Naive thymus-derived CD4-positive, alpha-beta T cell (primary cell): Measurements from ENCODE around the gene KPNA4. TPM values are rescaled to one million over a fixed set of nuclear protein-coding genes. Genes with fewer than 3 reads are reported as not detected.
"Not testable (repeated sequence)": the region's sequence is repeated elsewhere in the genome, so short reads cannot be mapped to it uniquely, and the experiment has no call there.

Experiments
- ATAC-seq: fragments of 150-1000 bp; cut with Tn5 transposase; 2 replicates; pipeline ENCODE4 v1.10.0; 2021; ENCODE audit warnings: mild to moderate bottlenecking, moderate library complexity
- CTCF ChIA-PET: fragments of 350-600 bp; sonication (Branson Sonifier 250); formaldehyde crosslinking; loops from one replicate; lab custom pipeline; 2021; ENCODE audit warnings: antibody characterized with exemption; lab: Charles Lee
- POLR2A ChIA-PET: fragments of 350-600 bp; sonication (Branson Sonifier 250); formaldehyde crosslinking; loops from one replicate; lab custom pipeline; 2021; ENCODE audit warnings: antibody characterized with exemption, inconsistent platforms; lab: Charles Lee
- DNase-seq, 9 donors: peaks; one replicate each; pipeline versions ENCODE4 v3.0.0 to v3.0.0-alpha.2; 2020 to 2022; ENCODE audit warnings: mixed read lengths in 1 of 9
- H3K27ac ChIP-seq: one replicate; pipeline ENCODE4 v1.7.0; 2013; ENCODE audit warnings: mild to moderate bottlenecking, low read depth, low read length, moderate library complexity
- H3K27me3 ChIP-seq, 2 donors: one replicate each; pipeline ENCODE4 v1.7.0; 2013; ENCODE audit warnings: low read length in 2 of 2, mild to moderate bottlenecking in 2 of 2, moderate library complexity in 2 of 2; ENCODE audit not compliant: control insufficient read depth in 2 of 2, insufficient read depth in 2 of 2
- H3K36me3 ChIP-seq, 3 experiments: 1 replicate in 2 of 3; 2 replicates in 1 of 3; pipeline ENCODE4 v1.7.0; 2013; ENCODE audit warnings: low read length in 3 of 3, mild to moderate bottlenecking in 3 of 3, moderate library complexity in 1 of 3; ENCODE audit not compliant: insufficient read depth in 3 of 3, control insufficient read depth in 2 of 3
- H3K4me1 ChIP-seq, 2 donors: one replicate each; pipeline ENCODE4 v1.7.0; 2013; ENCODE audit warnings: low read length in 2 of 2, mild to moderate bottlenecking in 2 of 2, moderate library complexity in 1 of 2; ENCODE audit not compliant: control insufficient read depth in 2 of 2, insufficient read depth in 2 of 2
- H3K4me3 ChIP-seq: 2 replicates; pipeline ENCODE4 v1.7.0; 2013; ENCODE audit warnings: mild to moderate bottlenecking, low read length
- H3K9me3 ChIP-seq, 3 experiments: 1 replicate in 2 of 3; 2 replicates in 1 of 3; pipeline ENCODE4 v1.7.0; 2013; ENCODE audit warnings: low read length in 3 of 3; ENCODE audit not compliant: control insufficient read depth in 2 of 3
- H3K27ac Mint-ChIP-seq, 9 donors: one replicate each; pipeline ENCODE4 v1.8.0; 2020 to 2022; ENCODE audit warnings: mixed read lengths in 9 of 9, mild to moderate bottlenecking in 8 of 9, moderate library complexity in 5 of 9, inconsistent platforms in 2 of 9
- H3K27me3 Mint-ChIP-seq, 5 donors: one replicate each; pipeline ENCODE4 v1.8.0; 2021 to 2022; ENCODE audit warnings: mixed read lengths in 5 of 5, mild to moderate bottlenecking in 1 of 5
- H3K36me3 Mint-ChIP-seq, 5 donors: one replicate each; pipeline ENCODE4 v1.8.0; 2020 to 2022; ENCODE audit warnings: mixed read lengths in 5 of 5, mild to moderate bottlenecking in 3 of 5, inconsistent platforms in 1 of 5
- H3K4me1 Mint-ChIP-seq, 7 donors: one replicate each; pipeline ENCODE4 v1.8.0; 2020 to 2022; ENCODE audit warnings: mixed read lengths in 7 of 7, mild to moderate bottlenecking in 3 of 7, inconsistent platforms in 1 of 7
- H3K4me3 Mint-ChIP-seq, 10 donors: one replicate each; pipeline ENCODE4 v1.8.0; 2020 to 2022; ENCODE audit warnings: mild to moderate bottlenecking in 10 of 10, mixed read lengths in 10 of 10, moderate library complexity in 6 of 10, inconsistent platforms in 2 of 10
- H3K9me3 Mint-ChIP-seq, 11 donors: one replicate each; pipeline ENCODE4 v1.8.0; 2020 to 2022; ENCODE audit warnings: mixed read lengths in 11 of 11, mild to moderate bottlenecking in 4 of 11, inconsistent platforms in 1 of 11, moderate library complexity in 1 of 11
- intact Hi-C, 2 donors: fragments of 100-400 bp; cut with micrococcal nuclease; formaldehyde crosslinking; loops; one replicate each; pipeline ENCODE4 v1.15.1; 2023
- polyA plus RNA-seq, 2 donors: library from polyadenylated mRNA; unstranded; fragments of 300-500 nt; fragmentation: Illumina TruSeq; gene quantifications; one replicate each; pipeline ENCODE4 v1.2.3, GENCODE V29; 2021
- total RNA-seq, 6 experiments: library from RNA in 5 of 6; stranded (reverse) in 5 of 6; gene quantifications; 1 replicate in 5 of 6; 2 replicates in 1 of 6; pipeline ENCODE4 v1.2.3 and lab custom pipeline; 2021 to 2026

The KPNA4 gene
- total and polyA plus RNA-seq, 7 experiments from 2014 or later: 5.9 to 55.4 (median 39.5) TPM

DNA sequence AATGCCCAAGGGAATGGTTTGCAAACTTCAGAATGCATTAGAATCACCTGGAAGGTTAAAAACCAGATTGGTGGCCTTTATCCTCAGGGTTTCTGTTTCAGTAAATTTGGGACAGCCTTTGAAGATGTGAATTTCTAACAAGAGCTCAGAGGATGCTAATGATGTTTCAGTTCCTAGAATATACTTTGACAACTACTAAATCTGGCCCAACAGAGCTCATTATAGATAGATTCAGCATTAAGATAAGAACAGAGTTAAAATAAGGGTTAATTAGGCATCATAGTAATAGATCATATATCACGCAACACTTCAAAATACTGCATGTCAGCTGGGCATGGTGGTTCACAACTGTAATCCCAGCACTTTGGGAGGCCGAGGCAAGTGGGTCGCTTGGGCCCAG lies 9.3 kb upstream of the KPNA4 start:
- Histone ChIP-seq H3K27me3 (no peaks in the 10 kb centered on the region), H3K27ac (no peak overlapping the region), H3K36me3 (no peaks in the 10 kb centered on the region), H3K9me3 (no peaks in the 10 kb centered on the region), H3K4me1 (no peaks in the 10 kb centered on the region), H3K4me3 (no peak overlapping the region)
- POLR2A ChIA-PET: no interaction called here
- Mint-ChIP-seq H3K9me3 (peaks cover 0 to 19% (median 4%) of the 10 kb centered on the region in 11 donors), H3K36me3 (peaks cover 0 to 8% (median 0%) of the 10 kb centered on the region in 5 donors), H3K27me3 (peaks cover 19 to 38% (median 26%) of the 10 kb centered on the region in 5 donors), H3K27ac (peak overlapping the region in 1 of 9 donors; percentile 42), H3K4me1 (no peaks in the 10 kb centered on the region), H3K4me3 (no peak overlapping the region)
- CTCF ChIA-PET: interaction anchor here (1.6 kb wide), 1 partner anchor 11 kb away, joined by 7 read pairs; no protein-coding TSS in a partner anchor
- ATAC-seq: no peak
- no peak for DNase-seq
- intact Hi-C loops: no loop called here

- H3K4me3 Mint-ChIP-seq, DNase-seq, H3K27ac ChIP-seq, H3K27ac Mint-ChIP-seq, H3K4me1 Mint-ChIP-seq, POLR2A ChIA-PET, ATAC-seq, H3K4me3 ChIP-seq, H3K36me3 ChIP-seq, H3K27me3 ChIP-seq, H3K4me1 ChIP-seq, intact Hi-C loops, H3K9me3 ChIP-seq, H3K36me3 Mint-ChIP-seq: not testable (repeated sequence)
- Mint-ChIP-seq H3K27me3 (peaks cover 15 to 32% (median 22%) of the 10 kb centered on the region in 5 donors), H3K9me3 (peaks cover 0 to 20% (median 4%) of the 10 kb centered on the region in 11 donors)
- CTCF ChIA-PET: interaction anchor here (1.6 kb wide), 1 partner anchor 12 kb away, joined by 7 read pairs; no protein-coding TSS in a partner anchor
Observed at GRCh38 chr3:160573955-160574525, 8.7 kb upstream of the KPNA4 start.

- no peak overlapping the region for H3K4me3 ChIP-seq
- peaks cover 0 to 11% (median 0%) of the 10 kb centered on the region in 3 experiments for H3K9me3 ChIP-seq
- intact Hi-C loops: loop anchor here (5.0 to 10.0 kb wide), 6 partner anchors 55 to 1928 kb away; partner anchors contain the start of genes IL12A (in 2 of the 2), GFM1 (in 1 of the 2) and SPTSSB (in 1 of the 2)
- no peaks in the 10 kb centered on the region for H3K4me1 ChIP-seq
- DNase-seq (no peak), ATAC-seq (no peak)
- ChIA-PET CTCF (no interaction called here), POLR2A (no interaction called here)
- Mint-ChIP-seq H3K36me3 (peaks cover 7 to 24% (median 11%) of the 10 kb centered on the region in 5 donors), H3K27ac (no peak overlapping the region), H3K9me3 (peaks cover 0 to 32% (median 4%) of the 10 kb centered on the region in 11 donors), H3K27me3 (peaks cover 0 to 5% (median 0%) of the 10 kb centered on the region in 5 donors), H3K4me3 (no peak overlapping the region), H3K4me1 (peaks cover 12 to 22% (median 21%) of the 10 kb centered on the region in 7 donors)
- no peak overlapping the region for H3K27ac ChIP-seq
- no peaks in the 10 kb centered on the region for H3K27me3 ChIP-seq
- peaks cover 0 to under 1% (median 0%) of the 10 kb centered on the region in 3 experiments for H3K36me3 ChIP-seq
Observed at GRCh38 chr3:160569894-160570652, 4.7 kb upstream of the KPNA4 start.

- ATAC-seq (no peak), DNase-seq (no peak)
- H3K27ac ChIP-seq: no peak overlapping the region
- CTCF ChIA-PET: no interaction called here
- H3K4me1 ChIP-seq: peaks cover 0 to 4% of the 10 kb centered on the region in 2 donors
- POLR2A ChIA-PET: interaction anchor here (0.7 kb wide), 1 partner anchor 182 kb away, joined by 3 read pairs; no protein-coding TSS in a partner anchor
- peaks cover 0 to 32% (median 4%) of the 10 kb centered on the region in 11 donors for H3K9me3 Mint-ChIP-seq
- H3K9me3 ChIP-seq: peaks cover 0 to 11% (median 0%) of the 10 kb centered on the region in 3 experiments
- peaks cover 14 to 27% (median 25%) of the 10 kb centered on the region in 7 donors for H3K4me1 Mint-ChIP-seq
- H3K4me3 Mint-ChIP-seq: no peak overlapping the region
- H3K27me3 ChIP-seq: no peaks in the 10 kb centered on the region
- intact Hi-C loops: loop anchor here (5.0 to 10.0 kb wide), 6 partner anchors 54 to 1927 kb away; partner anchors contain the start of genes IL12A (in 2 of the 2), GFM1 (in 1 of the 2) and SPTSSB (in 1 of the 2)
- H3K36me3 ChIP-seq: peaks cover 0 to 3% (median 0%) of the 10 kb centered on the region in 3 experiments
- peaks cover 0 to 2% (median 0%) of the 10 kb centered on the region in 5 donors for H3K27me3 Mint-ChIP-seq
- H3K36me3 Mint-ChIP-seq: peaks cover 7 to 24% (median 13%) of the 10 kb centered on the region in 5 donors
- H3K27ac Mint-ChIP-seq: no peak overlapping the region
- H3K4me3 ChIP-seq: no peak overlapping the region
Observed at GRCh38 chr3:160568989-160569388, 3.6 kb upstream of the KPNA4 start.

DNA sequence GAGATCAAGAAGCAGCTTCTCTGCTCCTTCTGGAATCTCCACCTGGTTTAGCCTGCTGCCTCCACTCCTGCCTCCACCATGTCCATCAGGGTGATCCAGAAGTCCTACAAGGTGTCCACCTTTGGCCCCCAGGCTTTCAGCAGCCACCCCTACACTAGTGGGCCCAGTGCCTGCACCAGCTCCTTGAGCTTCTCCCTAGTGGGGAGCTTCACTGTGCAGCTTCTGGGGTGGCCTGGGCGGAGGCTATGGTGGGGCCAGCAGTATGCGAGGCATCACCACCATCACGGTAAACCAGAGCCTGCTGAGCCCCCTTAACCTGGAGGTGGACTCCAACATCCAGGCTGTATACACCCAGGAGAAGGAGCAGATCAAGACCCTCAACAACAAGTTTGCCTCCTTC lies 2.4 kb upstream of the KPNA4 start:
- peaks cover 0 to 3% (median 0%) of the 10 kb centered on the region in 3 experiments for H3K36me3 ChIP-seq
- DNase-seq (no peak), ATAC-seq (no peak)
- Mint-ChIP-seq H3K9me3 (peaks cover 0 to 31% (median 4%) of the 10 kb centered on the region in 11 donors), H3K4me3 (no peak overlapping the region), H3K27ac (no peak overlapping the region), H3K4me1 (peaks cover 26 to 39% (median 36%) of the 10 kb centered on the region in 7 donors), H3K27me3 (peaks cover 0 to 2% (median 0%) of the 10 kb centered on the region in 5 donors), H3K36me3 (peaks cover 13 to 24% (median 18%) of the 10 kb centered on the region in 5 donors)
- H3K27ac ChIP-seq: no peak overlapping the region
- intact Hi-C loops: loop anchor here (5.0 to 10.0 kb wide), 6 partner anchors 53 to 1925 kb away; partner anchors contain the start of genes IL12A (in 2 of the 2), GFM1 (in 1 of the 2) and SPTSSB (in 1 of the 2)
- H3K4me1 ChIP-seq: peaks cover 4 to 8% of the 10 kb centered on the region in 2 donors
- no peaks in the 10 kb centered on the region for H3K27me3 ChIP-seq
- CTCF ChIA-PET: no interaction called here
- H3K9me3 ChIP-seq: peaks cover 0 to 11% (median 0%) of the 10 kb centered on the region in 3 experiments
- no peak overlapping the region for H3K4me3 ChIP-seq
- POLR2A ChIA-PET: interaction anchor here (0.6 to 1.5 kb wide), 3 partner anchors 13 to 118 kb away, joined by 3 to 4 read pairs (median 3); partner anchors contain the start of gene TRIM59

DNA sequence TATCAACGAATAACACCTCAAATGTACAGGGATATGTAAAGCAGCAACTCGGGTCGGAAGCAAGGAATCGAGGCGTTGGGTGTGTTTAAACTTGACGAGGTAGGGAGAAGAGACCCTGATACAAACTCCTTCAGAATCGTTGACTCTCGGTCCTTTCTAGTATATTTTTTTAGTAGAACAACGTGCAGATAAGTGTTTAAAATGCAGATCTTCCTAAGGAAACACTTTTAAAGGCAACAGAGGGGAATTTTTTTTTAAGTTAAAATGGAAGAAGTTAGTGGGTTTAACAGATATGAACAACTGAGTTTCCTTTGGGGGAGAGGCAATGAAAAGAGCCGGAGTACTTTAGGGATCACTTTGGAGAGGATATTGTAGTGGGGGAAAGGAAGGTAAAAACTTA lies 1.1 kb upstream of the KPNA4 start:
- ATAC-seq: no peak
- Mint-ChIP-seq H3K9me3 (peaks cover 0 to 31% (median 4%) of the 10 kb centered on the region in 11 donors), H3K36me3 (peaks cover 13 to 24% (median 18%) of the 10 kb centered on the region in 5 donors), H3K27ac (peak overlapping the region; percentile 28 to 95 (median 56)), H3K4me1 (peaks cover 35 to 52% (median 48%) of the 10 kb centered on the region in 7 donors), H3K27me3 (peaks cover 0 to 2% (median 0%) of the 10 kb centered on the region in 5 donors), H3K4me3 (peak overlapping the region; percentile 51 to 97 (median 95))
- Histone ChIP-seq H3K4me1 (peaks cover 8 to 17% of the 10 kb centered on the region in 2 donors), H3K27me3 (no peaks in the 10 kb centered on the region), H3K27ac (peak overlapping the region; percentile 95), H3K9me3 (peaks cover 0 to 11% (median 0%) of the 10 kb centered on the region in 3 experiments), H3K36me3 (peaks cover 0 to 3% (median 0%) of the 10 kb centered on the region in 3 experiments), H3K4me3 (peak overlapping the region; percentile 86)
- intact Hi-C loops: loop anchor here (5.0 to 10.0 kb wide), 6 partner anchors 52 to 1924 kb away; partner anchors contain the start of genes IL12A (in 2 of the 2), GFM1 (in 1 of the 2) and SPTSSB (in 1 of the 2)
- DNase-seq: no peak
- POLR2A ChIA-PET: interaction anchor here (1.1 to 1.9 kb wide), 2 partner anchors 117 to 162 kb away, joined by 3 to 7 read pairs; partner anchors contain the start of gene TRIM59
- CTCF ChIA-PET: no interaction called here
